ENCODE data around the gene TMEM62.
A peak's percentile ranks its signal among the peaks of the same experiment; 100 is the strongest.
"Not testable (repeated sequence)": the region's sequence is repeated elsewhere in the genome, so short reads cannot be mapped to it uniquely, and the experiment has no call there.

Gene TMEM62

DNA sequence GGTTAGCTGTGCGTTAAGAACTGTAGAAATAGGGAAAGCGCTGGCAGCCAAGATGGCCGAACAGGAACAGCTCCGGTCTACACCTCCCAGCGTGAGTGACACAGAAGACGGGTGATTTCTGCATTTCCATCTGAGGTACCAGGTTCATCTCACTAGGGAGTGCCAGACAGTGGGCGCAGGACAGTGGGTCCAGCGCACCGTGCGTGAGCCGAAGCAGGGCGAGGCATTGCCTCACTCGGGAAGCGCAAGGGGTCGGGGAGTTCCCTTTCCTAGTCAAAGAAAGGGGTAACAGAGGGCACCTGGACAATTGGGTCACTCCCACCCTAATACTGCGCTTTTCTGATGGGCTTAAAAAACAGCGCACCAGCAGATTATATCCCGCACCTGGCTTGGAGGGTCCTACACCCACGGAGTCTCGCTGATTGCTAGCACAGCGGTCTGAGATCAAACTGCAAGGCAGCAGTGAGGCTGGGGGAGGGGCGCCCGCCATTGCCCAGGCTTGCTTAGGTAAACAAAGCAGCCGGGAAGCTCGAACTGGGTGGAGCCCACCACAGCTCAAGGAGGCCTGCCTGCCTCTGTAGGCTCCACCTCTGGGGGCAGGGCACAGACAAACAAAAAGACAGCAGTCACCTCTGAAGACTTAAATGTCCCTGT lies 42.4 kb downstream of the TMEM62 start:
- DNase-seq (ENCODE audit: low read depth in 2 of 2, low spot score in 1 of 2): not testable (repeated sequence)

DNA sequence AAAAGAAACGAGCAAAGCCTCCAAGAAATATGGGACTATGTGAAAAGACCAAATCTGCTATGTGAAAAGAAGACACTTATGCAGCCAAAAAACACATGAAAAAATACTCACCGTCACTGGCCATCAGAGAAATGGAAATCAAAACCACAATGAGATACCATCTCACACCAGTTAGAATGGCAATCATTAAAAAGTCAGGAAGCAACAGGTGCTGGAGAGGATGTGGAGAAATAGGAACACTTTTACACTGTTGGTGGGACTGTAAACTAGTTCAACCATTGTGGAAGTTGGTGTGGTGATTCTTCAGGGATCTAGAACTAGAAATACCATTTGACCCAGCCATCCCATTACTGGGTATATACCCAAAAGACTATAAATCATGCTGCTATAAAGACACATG lies 43.8 kb downstream of the TMEM62 start:
- not testable (repeated sequence) for DNase-seq (ENCODE audit: low read depth in 2 of 2, low spot score in 1 of 2)

DNA sequence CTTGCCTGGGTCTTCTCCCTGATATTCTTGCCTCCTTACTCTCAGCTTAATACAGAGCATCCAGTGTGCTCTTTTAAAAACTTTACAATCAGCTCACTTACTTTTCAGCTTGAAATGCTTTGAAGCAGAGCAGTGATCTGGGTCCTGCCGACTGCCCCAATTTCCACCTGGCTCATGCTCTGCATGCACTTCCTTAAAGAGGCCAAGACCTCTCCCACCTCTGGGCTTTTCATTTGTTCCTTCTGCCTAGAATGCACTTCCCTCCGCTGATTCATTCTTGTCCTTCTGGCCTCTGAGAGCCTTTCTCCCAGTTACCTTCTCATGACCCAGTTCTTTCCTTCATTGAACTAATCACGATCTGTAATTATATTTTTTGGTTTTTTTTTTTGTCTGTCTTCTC lies 49.9 kb downstream of the TMEM62 start:
- DNase-seq (ENCODE audit: low read depth in 2 of 2, low spot score in 1 of 2): no peak

DNA sequence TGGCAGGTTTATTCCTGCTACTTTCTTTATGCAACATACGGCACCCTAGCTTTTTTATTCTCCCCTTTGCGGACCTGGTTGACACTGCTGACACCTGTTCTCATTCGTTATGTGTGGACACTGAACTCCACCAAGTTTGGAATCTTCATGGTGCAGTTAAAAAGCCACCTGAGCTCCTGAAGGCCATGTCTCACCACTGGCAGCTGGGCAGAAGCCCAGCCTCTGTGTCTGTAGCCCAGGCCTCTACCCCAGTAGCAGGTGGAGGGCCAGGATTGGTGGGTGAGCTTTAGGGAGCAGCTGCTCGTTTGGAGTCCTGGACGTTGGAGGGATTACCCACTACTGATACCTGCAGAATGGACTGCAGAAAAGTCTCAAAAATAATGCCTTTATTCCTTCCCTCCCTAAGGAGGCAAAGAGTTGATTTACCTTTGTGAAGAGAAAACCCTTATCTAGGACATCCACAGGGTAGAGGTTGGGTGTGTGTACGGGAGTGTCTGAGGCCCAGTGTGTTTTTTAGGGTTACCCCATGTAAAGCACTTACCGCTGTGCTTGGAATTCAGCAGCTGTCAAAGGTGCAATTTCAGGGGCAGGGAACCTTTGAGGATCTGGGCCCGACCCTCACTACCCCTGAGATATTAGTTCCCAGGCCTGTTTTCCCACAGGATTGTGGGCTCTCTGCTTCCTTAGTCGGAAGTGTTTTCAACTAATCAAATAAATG lies 51.2 kb downstream of the TMEM62 start:
- DNase-seq (ENCODE audit: low read depth in 2 of 2, low spot score in 1 of 2): no peak

DNA sequence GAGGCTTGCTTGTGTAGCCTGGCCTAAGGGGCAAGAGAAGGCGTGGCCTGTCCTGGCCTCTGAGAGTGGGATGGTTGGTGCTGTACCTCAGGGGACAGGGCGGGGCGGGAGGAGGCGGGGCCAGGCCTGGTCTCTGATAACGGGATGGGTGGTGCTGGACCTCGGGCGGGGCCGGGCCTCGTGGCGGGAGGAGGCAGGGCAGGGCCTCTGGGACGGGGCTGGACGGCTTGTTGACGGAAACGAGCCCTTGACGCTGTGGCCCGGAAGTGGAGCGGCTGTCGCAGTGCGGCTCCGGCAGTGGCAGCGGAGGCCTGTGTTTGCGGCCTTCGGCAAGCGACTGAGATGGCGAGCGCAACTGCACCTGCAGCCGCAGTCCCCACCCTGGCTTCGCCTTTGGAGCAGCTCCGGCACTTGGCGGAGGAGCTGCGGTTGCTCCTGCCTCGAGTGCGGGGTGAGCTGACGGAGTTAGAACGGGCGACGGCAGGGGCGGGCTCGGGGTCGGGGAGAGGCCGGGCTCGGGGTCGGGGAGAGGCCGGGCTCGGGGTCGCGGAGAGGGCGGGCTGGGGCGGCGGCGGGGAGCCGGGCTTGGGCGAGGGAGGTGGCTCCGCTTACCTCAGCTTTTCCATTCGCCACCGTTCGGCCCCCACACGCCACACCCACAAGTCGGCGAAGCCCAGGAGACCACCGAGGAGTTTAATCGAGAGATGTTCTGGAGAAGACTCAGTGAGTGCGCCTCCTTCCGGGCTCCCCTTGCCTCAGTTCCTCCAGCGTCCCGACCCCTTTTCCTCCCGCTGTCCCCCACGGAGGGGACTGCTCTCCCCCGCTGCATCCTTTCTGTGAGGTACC lies 52.0 kb downstream of the TMEM62 start, which contains the start of gene CCNDBP1:
CCNDBP1 (plus strand) TSS at position 247 of the 846 bp plus-strand sequence; CDS start at position 343, 96 bp downstream.
- DNase-seq (ENCODE audit: low read depth in 2 of 2, low spot score in 1 of 2): peak; percentile 73

DNA sequence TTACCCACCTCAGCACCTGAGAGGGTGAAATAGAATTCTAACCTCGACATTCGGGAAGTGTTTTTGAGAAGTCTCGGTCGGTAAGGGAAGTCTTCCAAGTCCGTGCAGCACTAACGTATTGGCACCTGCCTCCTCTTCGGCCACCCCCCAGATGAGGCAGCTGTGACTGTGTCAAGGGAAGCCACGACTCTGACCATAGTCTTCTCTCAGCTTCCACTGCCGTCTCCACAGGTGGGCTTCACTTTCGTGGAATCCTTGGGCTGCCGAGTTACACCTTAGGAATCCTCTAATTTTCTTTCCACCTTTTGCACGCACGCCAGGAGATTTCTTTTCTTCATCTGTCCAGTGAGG lies 52.6 kb downstream of the TMEM62 start:
- no peak for DNase-seq (ENCODE audit: low read depth in 2 of 2, low spot score in 1 of 2)

DNA sequence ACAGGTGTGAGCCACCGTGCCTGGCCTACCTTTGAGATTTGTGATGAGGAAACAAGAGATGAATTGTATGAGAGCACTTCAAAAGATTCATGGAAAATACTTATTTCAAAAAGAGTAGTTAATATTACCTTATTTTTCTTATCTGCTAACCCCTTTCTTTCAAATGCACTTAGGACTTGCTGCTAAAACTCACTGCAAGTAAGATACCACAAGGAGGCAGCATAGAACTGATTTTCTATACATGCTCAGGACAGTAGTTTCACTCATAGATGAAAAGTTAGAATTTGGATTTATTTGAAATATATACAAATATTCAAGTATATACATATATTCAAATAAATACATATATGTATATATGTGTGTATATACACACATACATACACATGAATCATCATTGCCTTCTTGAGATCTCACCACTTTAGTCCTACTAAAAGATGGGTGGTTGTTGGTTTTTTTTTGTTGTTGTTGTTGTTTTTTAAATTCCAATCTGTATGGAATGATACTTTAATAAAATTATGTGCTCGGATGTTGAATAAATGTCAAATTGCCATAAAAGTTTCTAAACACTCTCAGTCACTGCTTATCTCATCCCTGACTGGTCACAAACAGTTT lies 54.3 kb downstream of the TMEM62 start:
- no peak for DNase-seq (ENCODE audit: low read depth in 2 of 2, low spot score in 1 of 2)

DNA sequence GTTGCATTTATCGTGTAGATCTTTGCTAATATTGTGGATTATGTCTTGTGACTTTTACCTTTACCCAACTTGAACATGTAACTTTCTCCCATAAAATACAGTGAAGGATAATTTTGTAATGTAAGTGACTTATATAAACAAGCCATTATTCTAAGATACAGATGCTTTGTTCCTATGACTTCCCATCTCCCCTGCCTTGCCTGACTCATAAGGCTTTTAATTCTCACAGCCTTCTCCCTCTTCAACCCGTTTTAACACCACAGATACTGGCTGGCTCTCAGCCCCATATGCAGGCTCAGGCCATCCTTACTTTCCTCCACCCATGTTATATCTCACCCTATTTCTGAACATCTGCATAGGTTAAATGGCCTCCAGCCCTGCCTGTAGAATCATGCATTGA lies 55.9 kb downstream of the TMEM62 start:
- no peak for DNase-seq (ENCODE audit: low read depth in 2 of 2, low spot score in 1 of 2)

DNA sequence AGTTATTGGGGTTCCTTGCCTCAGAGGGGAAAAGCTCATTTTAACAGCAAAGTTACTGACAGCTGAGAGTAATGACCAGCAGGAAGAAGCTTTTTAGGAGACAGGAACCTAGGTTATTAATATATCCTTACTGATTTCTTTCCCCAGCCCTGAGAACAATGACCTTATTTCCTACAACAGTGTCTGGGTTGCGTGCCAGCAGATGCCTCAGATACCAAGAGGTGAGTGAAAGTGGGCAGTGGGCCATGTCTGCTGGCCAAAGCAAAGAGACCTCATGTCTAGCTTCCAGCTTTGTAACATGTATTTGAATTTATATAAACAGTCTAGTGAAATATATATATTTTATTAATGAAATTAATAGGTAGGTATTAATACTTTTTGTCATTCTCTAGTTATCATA lies 56.8 kb downstream of the TMEM62 start:
- DNase-seq (ENCODE audit: low read depth in 2 of 2, low spot score in 1 of 2): no peak

DNA sequence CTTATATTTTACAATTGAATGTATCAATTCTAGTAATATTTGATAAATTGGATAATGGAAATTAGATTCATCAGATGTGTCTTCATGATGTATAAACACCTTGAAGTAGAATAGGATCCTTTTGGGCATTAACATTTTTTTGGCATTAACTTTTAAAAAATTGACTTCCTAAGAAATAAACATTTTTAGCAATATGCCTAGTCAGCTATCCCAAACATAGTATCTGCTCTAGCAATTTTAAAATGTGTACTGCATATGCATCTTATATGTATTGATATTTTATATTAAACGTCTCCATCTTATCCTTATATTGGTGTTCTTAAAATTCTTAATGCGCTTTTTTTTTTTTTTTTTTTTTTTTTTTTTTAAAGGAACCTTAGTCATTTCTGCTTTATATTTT lies 60.3 kb downstream of the TMEM62 start:
- no peak for DNase-seq (ENCODE audit: low read depth in 2 of 2, low spot score in 1 of 2)

DNA sequence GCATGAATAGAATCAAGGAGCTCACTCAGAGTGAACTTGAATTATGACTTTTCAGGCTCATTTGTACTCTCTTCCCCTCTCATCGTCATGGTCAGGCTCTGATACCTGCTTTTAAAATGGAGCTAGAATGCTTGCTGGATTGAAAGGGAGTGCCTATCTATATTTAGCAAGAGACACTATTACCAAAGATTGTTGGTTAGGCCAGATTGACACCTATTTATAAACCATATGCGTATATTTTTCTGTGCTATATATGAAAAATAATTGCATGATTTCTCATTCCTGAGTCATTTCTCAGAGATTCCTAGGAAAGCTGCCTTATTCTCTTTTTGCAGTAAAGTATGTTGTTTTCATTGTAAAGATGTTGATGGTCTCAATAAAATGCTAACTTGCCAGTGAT lies 61.4 kb downstream of the TMEM62 start:
- DNase-seq (ENCODE audit: low read depth in 2 of 2, low spot score in 1 of 2): no peak

DNA sequence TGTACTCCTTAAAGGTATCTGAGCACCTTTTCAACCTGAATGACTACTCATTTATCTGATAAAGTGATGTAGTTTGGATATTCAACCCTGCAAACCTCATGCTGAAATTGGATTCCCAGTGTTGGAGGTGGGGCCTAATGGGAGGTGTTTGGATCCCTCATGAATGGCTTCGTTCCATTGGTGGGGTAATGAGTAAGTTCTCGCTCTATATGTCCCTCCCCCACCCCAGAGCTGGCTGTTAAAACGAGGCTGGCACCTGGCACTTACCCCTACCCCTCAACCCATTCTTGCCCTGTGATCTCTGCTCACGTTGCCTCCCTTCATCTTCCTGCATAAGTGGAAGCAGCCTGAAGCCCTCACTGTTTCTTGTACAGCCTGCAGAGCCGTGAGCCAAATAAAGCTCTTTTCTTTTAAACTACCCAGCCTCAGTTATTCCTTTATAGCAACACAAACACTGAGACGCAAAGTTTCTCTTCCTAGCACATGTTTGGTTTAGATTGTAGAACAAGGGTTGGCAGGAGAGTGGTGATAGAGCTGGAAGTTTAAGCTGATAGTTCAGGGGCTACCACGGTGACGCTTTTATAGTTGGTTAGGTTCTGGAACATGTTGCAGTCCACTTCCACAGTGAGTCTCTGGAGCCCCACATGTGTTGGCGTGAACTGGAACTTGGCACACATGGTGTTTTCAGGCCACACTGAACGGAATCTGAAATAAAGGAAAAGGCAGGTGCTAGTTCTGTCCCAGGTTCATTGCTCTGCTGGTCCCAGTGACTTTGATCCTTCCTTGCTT lies 63.6 kb downstream of the TMEM62 start:
- DNase-seq (ENCODE audit: low read depth in 2 of 2, low spot score in 1 of 2): no peak

DNA sequence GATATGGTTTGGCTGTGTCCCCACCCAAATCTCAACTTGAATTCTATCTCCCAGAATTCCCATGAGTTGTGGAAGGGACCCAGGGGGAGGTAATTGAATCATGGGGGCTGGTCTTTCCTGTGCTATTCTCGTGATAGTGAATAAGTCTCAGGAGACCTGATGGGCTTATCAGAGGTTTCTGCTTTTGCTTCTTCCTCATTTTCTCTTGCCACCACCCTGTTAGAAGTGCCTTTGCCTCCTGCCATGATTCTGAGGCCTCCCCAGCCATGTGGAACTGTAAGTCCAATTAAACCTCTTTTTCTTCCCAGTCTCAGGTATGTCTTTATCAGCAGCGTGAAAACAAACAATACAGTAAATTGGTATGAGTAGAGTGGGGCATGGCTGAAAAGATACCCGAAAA lies 64.4 kb downstream of the TMEM62 start:
- DNase-seq (ENCODE audit: low read depth in 2 of 2, low spot score in 1 of 2): not testable (repeated sequence)

DNA sequence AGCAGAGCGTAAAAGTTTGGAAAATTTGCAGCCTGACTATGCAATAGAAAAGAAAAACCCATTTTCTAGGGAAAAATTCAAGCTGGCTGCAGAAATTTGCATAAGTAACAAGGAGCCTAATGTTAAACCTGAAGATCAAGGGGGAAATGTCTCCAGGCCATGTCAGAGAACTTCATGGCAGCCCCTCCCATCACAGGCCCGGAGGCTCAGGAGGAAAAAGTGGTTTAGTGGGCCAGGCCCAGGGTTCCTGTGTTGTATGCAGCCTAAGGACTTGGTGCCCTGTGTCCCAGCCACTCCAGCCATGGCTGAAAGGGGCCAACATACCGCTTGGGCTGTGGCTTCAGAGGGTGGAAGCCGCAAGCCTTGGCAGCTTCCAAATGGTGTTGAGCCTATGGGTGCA lies 65.2 kb downstream of the TMEM62 start:
- not testable (repeated sequence) for DNase-seq (ENCODE audit: low read depth in 2 of 2, low spot score in 1 of 2)

DNA sequence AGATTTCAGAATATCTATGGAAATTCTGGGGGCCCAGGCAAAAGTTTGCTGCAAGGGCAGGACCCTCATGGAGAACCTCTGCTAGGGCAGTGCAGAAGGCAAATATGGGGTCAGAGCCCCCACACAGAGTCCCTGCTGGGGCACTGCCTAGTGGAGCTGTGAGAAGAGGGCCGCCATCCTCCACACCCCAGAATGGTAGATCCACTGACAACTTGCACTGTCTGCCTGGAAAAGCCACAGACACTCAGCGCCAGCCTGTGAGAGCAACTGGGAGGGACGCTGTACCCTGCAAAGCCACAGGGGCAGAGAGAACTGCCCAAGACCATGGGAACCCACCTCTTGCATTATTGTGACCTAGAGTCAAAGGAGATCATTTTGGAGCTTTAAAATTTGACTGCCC lies 65.6 kb downstream of the TMEM62 start:
- no peak for DNase-seq (ENCODE audit: low read depth in 2 of 2, low spot score in 1 of 2)

DNA sequence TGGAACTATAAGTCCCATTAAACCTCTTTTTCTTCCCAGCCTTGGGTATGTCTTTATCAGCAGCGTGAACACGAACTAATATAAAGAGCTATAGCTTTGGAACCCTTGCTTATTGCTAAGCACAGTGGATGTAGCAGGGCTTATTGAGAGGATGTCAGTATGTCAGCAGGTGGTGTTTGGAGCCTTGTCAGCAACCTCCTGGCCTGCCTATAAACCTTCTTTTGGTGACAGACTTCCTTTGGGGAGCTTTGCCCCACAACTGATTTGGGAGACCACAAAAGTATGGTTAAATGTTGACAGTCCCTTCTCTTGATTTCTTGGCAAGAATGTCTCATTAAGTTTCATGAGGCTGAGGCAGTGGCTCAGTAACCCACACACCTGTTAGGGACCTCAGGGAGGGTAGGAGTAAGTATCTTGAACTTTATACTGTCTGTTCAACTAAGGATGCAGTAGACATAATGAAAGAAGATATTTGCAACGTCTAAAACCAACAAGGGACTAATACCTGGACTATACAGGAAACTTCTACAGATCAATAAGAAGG lies 66.6 kb downstream of the TMEM62 start:
- no peak for DNase-seq (ENCODE audit: low read depth in 2 of 2, low spot score in 1 of 2)

DNA sequence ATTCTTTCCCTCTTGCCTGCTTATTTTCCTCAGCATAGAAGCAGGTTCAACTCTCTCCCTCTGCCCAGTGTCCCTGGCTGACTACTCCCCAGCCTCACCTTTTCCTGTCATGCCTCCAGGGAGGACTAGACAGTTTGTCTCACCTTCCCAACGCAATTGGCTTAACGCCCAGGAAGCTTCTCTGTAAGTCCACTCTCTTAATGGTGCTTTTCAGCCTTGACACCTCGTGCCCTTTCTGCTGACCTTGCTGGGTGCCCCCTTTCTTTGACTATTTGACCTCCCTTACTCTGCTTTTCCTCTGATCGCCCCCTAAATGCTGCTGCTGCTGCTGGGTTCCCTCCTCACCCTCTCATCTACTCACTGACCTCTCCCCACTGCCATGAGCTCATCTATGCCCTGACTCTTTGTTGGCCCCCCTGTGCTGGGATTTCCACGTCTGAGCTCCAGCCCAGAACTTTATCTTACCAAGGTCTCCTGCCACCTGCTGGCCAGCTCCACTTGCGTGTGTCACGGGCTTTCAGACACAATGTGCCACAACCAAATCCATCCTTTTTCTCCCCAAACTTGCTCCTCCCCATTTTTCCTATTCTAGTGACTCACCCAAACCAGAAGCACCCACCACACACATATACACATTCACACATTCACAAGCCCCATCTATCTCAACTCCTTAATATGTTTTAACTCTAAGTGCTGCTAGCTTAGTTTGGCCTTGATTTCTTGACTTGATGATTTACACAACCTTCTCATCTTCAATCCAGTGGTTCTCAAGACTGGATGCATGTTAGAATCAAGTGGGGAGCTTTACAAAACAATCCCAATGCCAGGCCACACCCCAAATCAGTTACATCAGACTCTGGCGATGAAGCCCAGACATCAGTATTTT lies 70.9 kb downstream of the TMEM62 start:
- peak in 1 of 2 donors; percentile 24 for DNase-seq (ENCODE audit: low read depth in 2 of 2, low spot score in 1 of 2)

DNA sequence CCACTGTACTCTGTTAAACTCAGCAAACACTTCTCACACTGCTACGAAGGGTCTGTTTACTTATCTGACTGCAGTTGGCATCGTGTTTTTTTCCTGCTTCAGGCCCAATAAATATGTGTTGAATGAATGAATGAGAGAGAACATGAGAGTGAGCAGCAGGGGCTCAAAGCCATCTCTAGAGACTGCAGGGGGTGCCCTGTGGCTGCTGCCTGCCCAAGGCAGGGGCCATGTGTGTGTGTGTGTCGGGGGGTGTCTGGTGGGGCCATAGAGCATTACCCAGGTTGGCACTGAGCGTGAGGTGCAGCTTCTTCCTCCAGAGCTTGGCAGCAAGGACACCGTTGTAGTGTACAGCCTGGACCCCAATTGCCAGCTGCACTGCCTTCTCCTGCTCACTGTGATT lies 72.7 kb downstream of the TMEM62 start:
- no peak for DNase-seq (ENCODE audit: low read depth in 2 of 2, low spot score in 1 of 2)

DNA sequence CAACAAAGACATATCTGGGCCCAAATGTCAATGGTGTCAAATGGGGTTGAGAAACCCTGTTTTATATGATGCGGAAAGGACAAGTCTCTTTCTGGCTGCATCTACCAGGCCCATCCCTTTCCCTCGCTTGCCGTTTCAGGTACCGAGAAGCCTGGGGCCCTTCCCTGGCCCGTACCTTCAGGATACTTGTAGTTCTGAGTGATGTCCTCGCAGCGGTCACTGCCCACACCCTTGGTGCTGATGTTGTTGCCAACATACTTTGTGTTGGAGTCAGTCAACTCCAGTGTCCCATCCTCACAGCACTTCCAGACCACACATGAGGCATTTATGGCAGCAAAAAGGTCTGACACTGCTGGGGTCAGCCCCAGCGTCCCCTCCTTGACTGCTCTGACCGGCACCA lies 73.6 kb downstream of the TMEM62 start:
- no peak for DNase-seq (ENCODE audit: low read depth in 2 of 2, low spot score in 1 of 2)

Data from stimulated activated CD8-positive, alpha-beta memory T cell treated with anti-CD3 and anti-CD28 coated beads, Interleukin-4, amount 100 ng/mL, for 1 hour (primary cell).